HG02571 (cell line): ENCODE results near the gene ZFYVE28.

Experiments used
- ATAC-seq: cut with Tn5 transposase; IDR thresholded peaks from one replicate; pipeline ENCODE4 v1.9.1; 2021; ENCODE audit warnings: mild to moderate bottlenecking, moderate library complexity; ENCODE audit not compliant: unreplicated experiment

ZFYVE28 gene

GRCh38 chr4:2291705-2292645 lies 126.5 kb downstream of the ZFYVE28 start:
- ATAC-seq, result no peak

DNA sequence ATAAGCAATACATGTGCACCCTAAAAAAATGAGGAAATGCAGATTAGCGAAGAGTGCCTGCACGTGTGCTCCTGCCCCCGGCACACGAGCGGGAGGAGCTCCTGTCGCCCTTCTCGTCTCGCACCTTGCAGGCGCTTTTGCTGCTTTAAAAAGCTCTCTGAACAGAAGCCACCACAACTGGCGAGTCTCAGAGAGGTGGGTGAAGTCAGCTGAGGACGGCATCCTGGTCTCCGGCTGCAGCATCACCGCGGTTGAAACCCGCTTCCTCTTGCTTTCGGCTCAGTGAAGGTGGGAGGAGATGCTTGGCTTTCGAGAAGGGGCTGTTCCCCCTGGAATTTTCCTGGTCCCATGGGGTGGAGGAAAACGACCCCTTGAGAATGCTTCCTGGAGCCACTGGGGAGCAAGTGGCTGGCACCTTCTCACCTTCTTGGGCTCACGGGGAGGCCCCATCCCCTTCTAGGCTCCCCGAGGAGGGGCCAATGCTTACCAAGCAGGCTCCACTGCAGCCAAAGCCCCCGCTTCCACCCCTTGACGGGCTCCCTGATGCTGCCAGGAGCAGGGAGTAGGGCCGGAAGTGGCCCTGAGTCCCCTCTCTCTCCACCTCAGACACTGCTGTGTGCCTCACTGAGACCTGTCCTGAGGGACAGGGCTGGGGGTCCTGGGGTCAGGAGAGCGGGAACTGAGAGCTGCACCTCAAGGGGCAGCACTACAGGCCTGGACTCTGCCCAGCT lies 127.3 kb downstream of the ZFYVE28 start:
- no peak for ATAC-seq

- no peak for ATAC-seq
These were observed 128.0 kb downstream of the ZFYVE28 start for GRCh38 chr4:2290488-2290887.

- ATAC-seq, result no peak
These were observed 128.5 kb downstream of the ZFYVE28 start for GRCh38 chr4:2289955-2290333.

- ATAC-seq, result no peak
These were observed 129.0 kb downstream of the ZFYVE28 start for GRCh38 chr4:2289311-2289954.

GRCh38 chr4:2288051-2288541 lies 130.3 kb downstream of the ZFYVE28 start:
- ATAC-seq, result no peak

GRCh38 chr4:2287594-2287915 lies 130.9 kb downstream of the ZFYVE28 start:
- no peak for ATAC-seq

DNA sequence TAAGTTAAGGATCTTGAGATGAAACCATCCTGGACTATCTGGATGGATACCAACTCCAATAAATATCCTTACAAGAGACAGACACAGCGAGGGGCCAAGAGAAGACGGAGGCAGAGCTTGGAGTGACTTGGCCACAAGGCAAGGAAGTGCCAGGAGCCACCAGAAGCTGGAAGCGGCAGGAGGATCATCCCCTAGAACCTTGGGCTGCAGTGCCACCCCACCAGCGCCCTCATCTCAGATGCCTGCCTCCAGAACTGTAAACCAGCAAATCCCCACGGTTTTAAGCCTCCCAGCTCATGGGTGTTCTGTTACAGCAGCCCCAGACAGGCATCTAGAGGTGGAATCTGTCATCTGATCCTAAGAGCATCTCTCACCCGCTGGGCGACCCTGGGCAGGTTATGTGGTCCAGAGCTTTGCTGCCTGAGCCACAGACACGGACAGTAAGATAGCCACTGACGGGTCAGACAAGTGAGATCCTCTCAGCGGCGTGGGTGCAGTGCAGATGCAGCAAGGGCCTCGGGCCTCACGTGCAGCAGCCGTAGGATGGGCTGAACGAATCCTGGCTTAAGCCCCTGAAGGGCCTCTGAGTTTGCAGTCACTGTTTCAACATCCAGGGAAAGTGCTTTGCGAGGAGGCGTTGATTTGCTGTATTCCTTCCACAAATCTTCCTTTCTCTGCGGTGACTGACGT lies 131.4 kb downstream of the ZFYVE28 start:
- ATAC-seq, result no peak

DNA sequence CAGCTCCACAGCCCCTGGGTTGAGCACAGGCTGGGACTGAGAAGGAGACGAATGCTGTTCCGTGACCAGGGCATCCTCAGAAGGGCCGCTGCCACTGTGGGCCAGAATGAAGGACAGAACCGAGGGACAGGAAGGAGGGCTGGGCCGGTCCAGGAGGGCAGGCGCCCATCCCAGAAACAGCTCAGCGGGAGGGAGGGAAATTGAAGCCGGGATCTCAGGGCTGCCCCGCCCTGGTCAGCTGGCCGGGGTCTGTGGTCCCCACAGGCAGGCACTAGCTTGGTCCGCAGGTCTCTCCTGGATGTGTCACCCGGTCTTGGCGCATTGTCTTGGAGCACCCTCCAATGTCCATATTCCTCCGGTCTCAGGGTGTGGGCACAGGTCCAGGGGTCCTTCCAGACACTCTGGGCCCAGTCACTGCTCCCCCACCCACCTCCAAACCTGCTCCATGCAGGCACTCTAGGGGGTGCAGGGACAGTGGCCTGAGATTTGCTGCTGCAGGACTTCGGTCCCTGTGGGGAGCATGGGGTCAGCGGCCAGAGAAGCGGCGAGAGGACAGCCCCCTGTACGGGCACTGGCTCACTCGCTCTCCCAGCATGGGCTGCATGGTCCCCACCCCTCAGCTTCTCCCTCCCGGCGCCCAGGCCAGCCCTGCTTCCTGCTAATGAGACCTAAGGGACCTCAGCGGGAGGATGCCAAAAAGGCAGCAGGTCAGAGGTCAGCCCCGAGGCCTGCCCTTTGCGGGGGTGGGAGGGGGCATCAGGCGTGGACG lies 132.6 kb downstream of the ZFYVE28 start:
- no peak for ATAC-seq

GRCh38 chr4:2284934-2285612 lies 133.4 kb downstream of the ZFYVE28 start:
- ATAC-seq, result no peak

GRCh38 chr4:2284161-2284933 lies 134.1 kb downstream of the ZFYVE28 start:
- no peak for ATAC-seq

GRCh38 chr4:2283199-2283711 lies 135.2 kb downstream of the ZFYVE28 start:
- ATAC-seq, result no peak

DNA sequence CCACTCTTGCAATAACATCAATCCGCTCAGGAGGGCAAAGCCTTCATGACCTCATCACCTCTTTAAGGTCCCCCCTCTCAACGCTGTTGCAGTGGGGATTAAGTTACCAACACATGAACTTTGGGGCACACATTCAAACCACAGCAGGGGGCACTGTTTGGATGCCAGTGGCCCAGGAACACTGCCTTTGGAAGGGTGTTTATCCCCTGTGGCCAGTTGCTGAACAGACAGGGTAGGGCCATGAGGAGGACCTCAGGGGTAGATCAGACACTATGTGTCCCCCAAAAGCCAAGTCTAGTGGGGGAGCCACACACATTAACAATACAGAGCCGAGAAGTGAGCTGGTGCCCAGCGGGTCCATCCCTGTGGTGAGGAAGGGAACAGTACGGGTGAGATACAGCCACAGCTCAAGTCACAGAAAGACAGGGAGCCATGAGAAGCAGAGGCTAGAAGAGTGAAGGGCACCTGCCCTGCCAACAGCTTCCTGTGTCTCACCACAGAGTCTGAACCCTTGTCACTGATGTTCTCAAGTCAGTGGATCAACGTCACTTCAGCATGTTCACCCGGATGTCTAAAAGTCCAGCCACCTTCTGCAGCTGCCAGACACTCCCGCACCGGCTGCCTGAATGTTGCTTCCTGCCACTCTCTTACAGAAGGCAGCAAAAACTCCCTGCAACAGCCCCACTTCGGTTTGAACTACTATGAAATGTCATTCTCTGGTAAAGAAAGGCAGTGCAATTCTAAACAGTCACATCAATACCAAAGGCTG lies 136.7 kb downstream of the ZFYVE28 start:
- ATAC-seq, result no peak

DNA sequence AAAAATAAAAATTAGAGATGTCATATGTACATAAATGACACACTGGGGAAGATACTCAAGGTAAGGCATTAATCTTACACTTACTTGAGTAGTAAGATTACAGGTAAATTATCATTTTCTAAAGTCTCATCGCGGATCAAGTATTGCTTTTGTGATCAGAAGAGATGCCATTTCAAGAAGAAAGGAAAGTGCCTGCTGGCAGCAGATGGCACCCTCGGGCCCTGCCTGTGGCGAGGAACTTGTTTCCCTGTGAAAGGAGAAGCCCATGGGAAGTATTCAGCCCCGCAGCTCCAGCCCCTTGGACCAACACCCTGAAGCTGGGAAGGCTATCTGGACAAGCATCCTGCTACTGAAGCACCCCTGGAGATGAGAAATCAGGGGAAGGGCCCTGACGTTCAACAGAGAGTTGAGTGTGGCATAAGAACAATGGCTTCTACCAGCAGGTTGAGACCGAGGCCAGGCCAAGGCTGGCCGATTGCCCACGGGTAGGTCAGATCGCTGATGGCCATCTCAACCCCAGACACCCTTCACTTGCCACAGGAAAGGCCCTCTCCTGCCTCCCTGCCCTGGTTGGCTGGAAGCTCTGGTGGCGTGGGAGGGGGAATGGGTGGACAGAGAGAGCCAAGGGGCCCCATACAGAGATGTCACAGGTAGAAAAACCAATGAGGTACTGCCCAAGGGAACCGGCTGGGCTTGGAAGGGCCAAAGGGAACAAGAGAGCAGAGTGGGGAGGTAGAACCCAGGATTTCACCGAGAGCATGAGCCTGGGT lies 137.7 kb downstream of the ZFYVE28 start:
- ATAC-seq, result no peak

GRCh38 chr4:2277956-2278355 lies 140.5 kb downstream of the ZFYVE28 start:
- no peak for ATAC-seq

- ATAC-seq, result no peak
These were observed 141.7 kb downstream of the ZFYVE28 start for GRCh38 chr4:2276581-2277325.
